22Rv1 (cell line): ENCODE measurements around the gene CENPI.

Source experiments
- H3K27ac ChIP-seq: fragments of 450-650 bp; 2 replicates; pipeline ENCODE4 v1.5.1; 2017
- CTCF ChIP-seq: fragments of 450-650 bp; IDR thresholded peaks from 2 replicates; pipeline ENCODE4 v1.5.1; 2017; ENCODE audit warnings: mild to moderate bottlenecking
- ZFX ChIP-seq: fragments of 450-650 bp; IDR thresholded peaks from 2 replicates; pipeline ENCODE4 v1.6.1; 2017; ENCODE audit warnings: antibody characterized with exemption, borderline replicate concordance

The CENPI gene

GRCh38 chrX:101117701-101118100 lies 19.7 kb downstream of the CENPI start:
- TF ChIP-seq CTCF (no peak), ZFX (no peak)
- no peak overlapping the region for H3K27ac ChIP-seq

- H3K27ac ChIP-seq, result no peak overlapping the region
- TF ChIP-seq ZFX (no peak), CTCF (no peak)
Measured at GRCh38 chrX:101136235-101136634, 38.2 kb downstream of the CENPI start.
